8988T (cell line): ENCODE measurements around the gene LHFPL3.

Experiments used
- DNase-seq: peaks from one replicate; pipeline ENCODE4 v3.0.0; 2011

Gene LHFPL3

GRCh38 chr7:104371980-104372357 is 43.6 kb downstream of the LHFPL3 start:
- no peak for DNase-seq

- DNase-seq: no peak
These were observed 54.2 kb downstream of the LHFPL3 start for GRCh38 chr7:104382616-104383015.

- no peak for DNase-seq
These were observed 58.5 kb downstream of the LHFPL3 start for GRCh38 chr7:104386943-104387342.

- no peak for DNase-seq
These were observed 59.8 kb downstream of the LHFPL3 start for GRCh38 chr7:104388222-104388621.

GRCh38 chr7:104395162-104395561 is 66.8 kb downstream of the LHFPL3 start:
- no peak for DNase-seq

- no peak for DNase-seq
These were observed 69.0 kb downstream of the LHFPL3 start for GRCh38 chr7:104397442-104397841.

- DNase-seq: no peak
These were observed 80.0 kb downstream of the LHFPL3 start for GRCh38 chr7:104408371-104408770.

- DNase-seq: no peak
These were observed 82.3 kb downstream of the LHFPL3 start for GRCh38 chr7:104410742-104411141.

GRCh38 chr7:104412911-104413310 is 84.5 kb downstream of the LHFPL3 start:
- DNase-seq: no peak

GRCh38 chr7:104414216-104414615 is 85.8 kb downstream of the LHFPL3 start:
- no peak for DNase-seq

GRCh38 chr7:104415700-104416099 is 87.3 kb downstream of the LHFPL3 start:
- DNase-seq: no peak

- DNase-seq: no peak
These were observed 88.5 kb downstream of the LHFPL3 start for GRCh38 chr7:104416866-104417393.

- DNase-seq: no peak
These were observed 103.5 kb downstream of the LHFPL3 start for GRCh38 chr7:104431930-104432329.

GRCh38 chr7:104434129-104434528 is 105.7 kb downstream of the LHFPL3 start:
- no peak for DNase-seq

- DNase-seq: no peak
These were observed 114.1 kb downstream of the LHFPL3 start for GRCh38 chr7:104442481-104442880.

- no peak for DNase-seq
These were observed 115.6 kb downstream of the LHFPL3 start for GRCh38 chr7:104444017-104444416.

- DNase-seq: no peak
These were observed 117.0 kb downstream of the LHFPL3 start for GRCh38 chr7:104445393-104445792.

- no peak for DNase-seq
These were observed 122.5 kb downstream of the LHFPL3 start for GRCh38 chr7:104450861-104451260.

- DNase-seq: no peak
These were observed 124.8 kb downstream of the LHFPL3 start for GRCh38 chr7:104453190-104453589.

GRCh38 chr7:104458875-104459274 is 130.5 kb downstream of the LHFPL3 start:
- no peak for DNase-seq

- DNase-seq: no peak
These were observed 140.9 kb downstream of the LHFPL3 start for GRCh38 chr7:104469166-104469820.

- no peak for DNase-seq
These were observed 152.1 kb downstream of the LHFPL3 start for GRCh38 chr7:104480529-104480928.

- DNase-seq: no peak
These were observed 154.1 kb downstream of the LHFPL3 start for GRCh38 chr7:104482362-104483037.

- DNase-seq: no peak
These were observed 158.5 kb downstream of the LHFPL3 start for GRCh38 chr7:104486931-104487330.

GRCh38 chr7:104487642-104488041 is 159.2 kb downstream of the LHFPL3 start:
- DNase-seq: no peak
